GM19239 (cell line): ENCODE results near the gene DPM3.
"Not testable (repeated sequence)": the region's sequence is repeated elsewhere in the genome, so short reads cannot be mapped to it uniquely, and the experiment has no call there.

Source experiments
- DNase-seq: peaks from one replicate; pipeline ENCODE4 v3.0.0; 2011; ENCODE audit warnings: low spot score; ENCODE audit not compliant: insufficient read length
- FAIRE-seq: peaks from 2 replicates; lab custom pipeline; 2011; peaks lifted over from hg19 to GRCh38; lab: Jason Lieb, UNC

The DPM3 gene

GRCh38 chr1:155127105-155127966 lies 13.0 kb downstream of the DPM3 start, which contains the start of gene EFNA1:
Gene EFNA1 (plus strand): TSS chr1:155127876. CDS start chr1:155127978, 102 bp downstream.
- no peak for DNase-seq
- no peak for FAIRE-seq

GRCh38 chr1:155126556-155127104 lies 13.7 kb downstream of the DPM3 start:
- no peak for FAIRE-seq
- DNase-seq, result no peak

DNA sequence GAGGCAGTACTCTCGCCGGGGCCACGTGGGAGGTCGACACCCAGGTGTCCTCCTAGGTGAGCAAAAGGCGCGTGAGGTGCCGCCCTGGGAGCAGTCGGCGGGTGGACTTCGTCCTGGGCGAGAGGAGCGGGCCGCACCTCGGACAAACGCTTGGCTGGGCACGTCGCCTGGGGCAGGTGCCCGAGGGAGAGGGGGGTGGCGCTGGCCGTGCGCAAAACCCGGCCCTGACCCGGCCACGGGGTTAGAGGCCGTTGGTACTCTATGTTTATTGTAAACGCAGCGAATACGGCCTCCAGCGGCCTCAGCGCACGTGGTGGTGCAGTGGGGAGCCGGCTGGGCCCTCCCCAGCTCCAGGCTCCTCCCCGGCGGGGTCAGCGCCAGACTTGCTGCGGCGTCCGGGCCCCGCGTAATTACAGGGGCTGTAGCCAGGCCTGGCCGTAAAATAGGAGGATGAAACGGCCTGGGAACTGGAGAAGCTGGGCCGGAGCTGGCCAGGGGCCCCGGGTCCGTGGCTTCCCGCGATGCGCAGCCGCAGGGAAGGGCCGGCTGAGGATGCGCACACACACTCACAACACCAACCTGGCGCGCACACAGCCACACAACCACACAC lies 14.3 kb downstream of the DPM3 start:
- DNase-seq (no peak), FAIRE-seq (no peak)

DNA sequence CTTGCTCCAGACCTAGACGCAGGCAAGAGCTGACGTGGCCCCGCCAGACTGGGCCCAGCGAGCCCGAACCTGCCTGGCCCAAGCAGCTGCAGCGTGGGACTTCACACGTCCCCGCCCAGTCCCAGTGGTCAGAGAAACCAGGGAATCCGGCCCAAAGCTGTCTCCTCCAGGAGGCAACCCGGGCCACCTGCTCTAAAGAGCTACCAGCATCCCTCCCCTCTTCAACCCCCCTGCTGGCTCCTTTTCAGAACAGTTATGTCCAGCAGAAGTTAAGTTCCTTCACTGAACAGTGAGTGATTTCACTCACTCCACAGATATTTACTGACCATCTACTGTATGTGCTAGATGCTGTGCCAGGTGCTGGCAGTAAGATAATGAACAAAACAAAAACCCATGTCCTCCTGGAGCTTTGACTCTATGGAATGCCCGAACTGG lies 14.8 kb downstream of the DPM3 start:
- DNase-seq, result no peak
- no peak for FAIRE-seq

GRCh38 chr1:155124503-155125463 lies 15.5 kb downstream of the DPM3 start:
- DNase-seq (no peak), FAIRE-seq (no peak)

- no peak for DNase-seq
- no peak for FAIRE-seq
Measured at GRCh38 chr1:155123801-155124200, 16.5 kb downstream of the DPM3 start.

- no peak for DNase-seq
- no peak for FAIRE-seq
Measured at GRCh38 chr1:155122308-155122707, 18.0 kb downstream of the DPM3 start.

- FAIRE-seq (no peak), DNase-seq (no peak)
Measured at GRCh38 chr1:155121249-155121648, 19.1 kb downstream of the DPM3 start.

DNA sequence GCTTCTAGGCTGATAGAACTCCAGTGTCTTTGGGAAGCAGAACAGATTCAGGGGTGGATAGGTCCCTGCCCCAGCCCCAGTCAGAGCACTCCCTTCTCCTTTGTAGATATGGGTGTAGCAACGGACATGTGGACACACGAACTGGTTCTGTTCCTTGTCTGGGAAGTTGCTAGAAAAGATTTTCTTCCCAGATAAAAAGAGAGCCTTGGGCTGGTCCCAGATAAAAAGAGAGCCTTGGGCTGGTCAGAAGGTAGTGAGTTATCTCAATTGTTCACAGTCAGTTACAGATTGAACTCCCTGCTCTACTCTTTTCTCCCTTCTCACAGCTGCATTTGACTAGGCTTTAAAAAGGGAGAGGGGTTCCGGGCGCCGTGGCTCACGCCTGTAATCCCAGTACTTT lies 20.1 kb downstream of the DPM3 start:
- no peak for FAIRE-seq
- no peak for DNase-seq

DNA sequence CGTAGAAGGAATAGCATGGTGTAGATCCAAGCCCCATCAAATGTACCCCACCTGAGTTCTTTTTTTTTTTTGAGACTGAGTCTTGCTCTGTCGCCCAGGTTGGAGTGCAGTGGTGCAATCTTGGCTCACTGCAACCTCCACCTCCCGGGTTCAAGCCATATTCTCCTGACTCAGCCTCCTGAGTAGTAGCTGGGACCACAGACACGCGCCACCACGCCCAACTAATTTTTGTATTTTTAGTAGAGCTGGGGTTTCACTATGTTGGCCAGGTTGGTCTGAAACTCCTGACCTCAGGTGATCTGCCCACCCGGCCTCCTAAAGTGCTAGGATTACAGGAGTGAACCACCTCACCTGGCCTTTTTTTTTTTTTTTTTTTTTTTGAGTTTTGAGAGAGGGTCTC lies 22.2 kb downstream of the DPM3 start:
- not testable (repeated sequence) for DNase-seq, FAIRE-seq

DNA sequence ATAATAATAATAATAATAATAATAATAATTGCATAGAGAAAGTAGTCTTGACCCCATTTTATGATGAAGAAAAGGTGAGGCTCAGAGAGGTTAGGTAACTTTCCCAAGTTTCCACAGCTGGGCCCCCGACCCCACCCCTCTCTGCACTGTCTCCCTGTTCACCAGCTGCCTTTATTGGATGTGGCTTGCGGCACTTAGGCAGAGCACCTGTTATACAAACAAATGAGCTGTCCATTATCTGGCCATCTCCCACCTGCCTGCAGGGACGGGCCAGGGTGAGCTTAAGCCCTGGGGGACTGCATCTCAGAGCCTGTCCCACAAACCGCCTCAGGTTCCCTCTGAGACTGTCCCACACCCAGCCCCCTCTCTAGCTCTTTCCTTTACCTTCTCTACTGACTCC lies 22.7 kb downstream of the DPM3 start:
- DNase-seq (no peak), FAIRE-seq (no peak)

- FAIRE-seq, result no peak
- no peak for DNase-seq
Measured at GRCh38 chr1:155116113-155116764, 24.1 kb downstream of the DPM3 start.

GRCh38 chr1:155113450-155113980 lies 26.8 kb downstream of the DPM3 start:
- FAIRE-seq (no peak), DNase-seq (no peak)

DNA sequence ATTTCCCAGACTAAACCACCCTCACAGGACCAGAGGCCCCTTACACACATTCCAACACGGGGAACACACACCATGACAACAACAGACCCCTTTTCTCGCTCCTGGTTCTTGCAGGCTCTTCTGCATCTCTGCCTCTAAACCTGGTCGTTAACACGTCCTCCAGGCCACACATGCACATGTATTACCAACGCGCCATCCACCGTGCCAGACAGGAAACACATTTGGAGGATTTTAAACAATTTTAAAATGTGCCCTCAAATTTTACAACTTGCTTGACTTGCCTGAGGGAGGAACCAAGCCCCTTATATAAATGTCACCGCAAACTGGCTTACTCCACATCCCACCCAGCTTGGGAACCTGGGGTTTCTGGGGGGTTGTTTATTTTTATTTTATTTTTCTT lies 29.5 kb downstream of the DPM3 start:
- FAIRE-seq, result no peak
- no peak for DNase-seq

DNA sequence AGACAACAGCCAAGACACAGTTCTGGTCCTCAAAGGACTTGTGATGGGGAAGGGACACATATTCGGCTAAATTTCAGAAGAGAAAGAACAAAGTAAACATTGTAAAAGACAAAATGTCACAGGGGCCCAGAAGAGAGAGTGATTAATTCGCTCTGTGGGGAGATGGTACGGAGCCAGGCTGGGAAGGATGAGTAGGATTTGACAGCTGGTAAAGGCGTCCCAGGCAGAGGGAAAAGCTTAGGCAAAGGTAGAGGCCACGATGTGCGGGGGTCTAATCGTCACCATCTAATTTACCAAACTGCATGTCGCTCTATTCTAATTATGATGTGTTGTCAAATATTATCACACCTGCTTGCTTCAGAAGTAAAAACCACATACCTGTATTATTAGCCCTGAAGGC lies 29.9 kb downstream of the DPM3 start:
- FAIRE-seq (no peak), DNase-seq (no peak)

GRCh38 chr1:155108296-155108695 lies 32.0 kb downstream of the DPM3 start:
- no peak for FAIRE-seq
- no peak for DNase-seq

- DNase-seq (no peak), FAIRE-seq (no peak)
Measured at GRCh38 chr1:155107309-155108264, 32.7 kb downstream of the DPM3 start.

GRCh38 chr1:155106862-155107261 lies 33.5 kb downstream of the DPM3 start:
- FAIRE-seq (no peak), DNase-seq (no peak)
